Sigmoid colon (tissue), 4 donors: Measurements from ENCODE around the gene OTUD3.

Source experiments
- CTCF ChIP-seq, 4 experiments: fragments of 450-650 bp in 3 of 4; fragments of 200-600 bp in 1 of 4; IDR thresholded peaks; one replicate each; pipeline ENCODE4 v1.5.1; 2016 to 2019; ENCODE audit warnings: antibody characterized with exemption in 4 of 4, mild to moderate bottlenecking in 3 of 4, moderate library complexity in 2 of 4
- EP300 ChIP-seq, 4 donors: sonication (generic); formaldehyde crosslinking; IDR thresholded peaks; one replicate each; pipeline ENCODE4 v1.6.1; 2017; ENCODE audit warnings: antibody characterized with exemption in 4 of 4
- POLR2A ChIP-seq, 2 donors: fragments of 450-650 bp; IDR thresholded peaks; one replicate each; pipeline ENCODE4 v1.6.1; 2016; ENCODE audit warnings: antibody characterized with exemption in 2 of 2, mild to moderate bottlenecking in 2 of 2, moderate library complexity in 2 of 2
- POLR2AphosphoS5 ChIP-seq, 4 donors: sonication (generic); formaldehyde crosslinking; IDR thresholded peaks; one replicate each; pipeline ENCODE4 v1.6.1; 2017; ENCODE audit warnings: antibody characterized with exemption in 4 of 4

- TF ChIP-seq POLR2A (IDR thresholded peaks at IDR 0.05) (no peak), EP300 (IDR thresholded peaks at IDR 0.05) (no peak), CTCF (IDR thresholded peaks at IDR 0.05) (no peak), POLR2AphosphoS5 (IDR thresholded peaks at IDR 0.05) (no peak)
Measured at GRCh38 chr1:19923953-19924346, 41.8 kb downstream of the OTUD3 start.
